Rectal smooth muscle tissue (tissue), 1 donor: ENCODE results near the gene SPRN.

Experiments used
- H3K27ac ChIP-seq: one replicate; pipeline ENCODE4 v1.7.0; 2013; ENCODE audit warnings: low read depth, low read length, inconsistent platforms
- H3K27me3 ChIP-seq: one replicate; pipeline ENCODE4 v1.7.0; 2013; ENCODE audit warnings: low read length; ENCODE audit not compliant: control insufficient read depth, insufficient read depth
- H3K36me3 ChIP-seq: one replicate; pipeline ENCODE4 v1.7.0; 2013; ENCODE audit warnings: low read length; ENCODE audit not compliant: control insufficient read depth, insufficient read depth
- H3K4me1 ChIP-seq: one replicate; pipeline ENCODE4 v1.7.0; 2013; ENCODE audit warnings: low read length; ENCODE audit not compliant: control insufficient read depth, insufficient read depth
- H3K4me3 ChIP-seq: one replicate; pipeline ENCODE4 v1.7.0; 2013; ENCODE audit warnings: low read length
- H3K9ac ChIP-seq: one replicate; pipeline ENCODE4 v1.7.0; 2013; ENCODE audit warnings: low read length

SPRN gene

GRCh38 chr10:133453516-133454203, 29.2 kb upstream of the SPRN start, which contains the start of gene SCART1:
TSS of gene SCART1 (plus strand) at chr10:133453945. CDS start at chr10:133453998, 53 bp downstream.
- Histone ChIP-seq H3K27ac (no peak within 1 kb of the TSS), H3K4me1 (no peaks in the 10 kb centered on the region), H3K27me3 (no peaks in the 10 kb centered on the region), H3K36me3 (no peaks in the 10 kb centered on the region), H3K9ac (no peak within 1 kb of the TSS), H3K4me3 (no peak within 1 kb of the TSS)

- Histone ChIP-seq H3K36me3 (no peaks in the 10 kb centered on the region), H3K27me3 (no peaks in the 10 kb centered on the region), H3K9ac (no peak overlapping the region), H3K4me1 (no peaks in the 10 kb centered on the region), H3K4me3 (no peak overlapping the region), H3K27ac (no peak overlapping the region)
These were observed 28.0 kb upstream of the SPRN start for GRCh38 chr10:133452453-133452852.

- Histone ChIP-seq H3K27me3 (no peaks in the 10 kb centered on the region), H3K4me3 (no peak overlapping the region), H3K36me3 (no peaks in the 10 kb centered on the region), H3K9ac (no peak overlapping the region), H3K4me1 (no peaks in the 10 kb centered on the region), H3K27ac (no peak overlapping the region)
These were observed 26.9 kb upstream of the SPRN start for GRCh38 chr10:133451346-133451745.

DNA sequence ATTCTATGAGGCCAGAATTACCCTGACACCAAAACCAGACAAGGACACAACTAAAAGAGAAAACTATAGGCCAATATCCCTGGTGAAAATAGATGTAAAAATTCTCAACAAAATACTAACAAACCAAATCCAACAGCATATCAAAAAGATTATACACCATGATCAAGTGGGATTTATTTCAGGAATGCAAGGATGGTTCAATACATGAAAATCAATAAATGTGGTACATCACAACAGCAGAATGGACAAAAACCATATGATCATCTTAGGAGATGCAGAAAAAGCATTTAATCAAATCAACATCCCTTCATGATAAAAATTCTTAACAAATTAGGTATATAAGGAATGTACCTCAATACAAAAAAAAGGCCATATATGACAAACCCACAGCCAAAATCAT, 23.7 kb upstream of the SPRN start:
- Histone ChIP-seq H3K4me1 (no peaks in the 10 kb centered on the region), H3K4me3 (no peak overlapping the region), H3K27me3 (no peaks in the 10 kb centered on the region), H3K9ac (no peak overlapping the region), H3K27ac (no peak overlapping the region), H3K36me3 (no peaks in the 10 kb centered on the region)

DNA sequence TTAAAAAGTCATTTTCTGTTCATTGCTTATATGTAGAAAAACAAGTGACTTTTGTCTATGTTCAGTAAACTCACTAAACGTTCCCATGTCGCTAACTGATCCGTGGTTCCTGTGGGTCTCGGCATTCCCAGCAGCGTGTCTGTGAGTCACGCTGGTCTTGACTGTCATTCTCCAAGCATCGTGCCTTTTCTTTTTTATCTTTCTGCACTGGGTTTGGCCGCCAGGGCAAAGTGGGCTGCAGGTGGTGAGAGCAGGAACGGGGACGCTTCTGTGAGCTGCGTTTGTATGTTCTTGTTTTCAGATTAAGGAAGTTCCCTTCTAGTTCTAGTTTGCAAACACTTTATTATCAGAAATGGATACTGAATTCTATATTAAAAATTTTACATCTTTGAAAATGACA, 22.6 kb upstream of the SPRN start:
- H3K27ac ChIP-seq = no peak overlapping the region
- H3K27me3 ChIP-seq = no peaks in the 10 kb centered on the region
- H3K36me3 ChIP-seq = no peaks in the 10 kb centered on the region
- no peak overlapping the region for H3K9ac ChIP-seq
- no peaks in the 10 kb centered on the region for H3K4me1 ChIP-seq
- no peak overlapping the region for H3K4me3 ChIP-seq

- no peaks in the 10 kb centered on the region for H3K4me1 ChIP-seq
- no peaks in the 10 kb centered on the region for H3K27me3 ChIP-seq
- H3K36me3 ChIP-seq = no peaks in the 10 kb centered on the region
- H3K4me3 ChIP-seq = no peak overlapping the region
- no peak overlapping the region for H3K27ac ChIP-seq
- H3K9ac ChIP-seq = no peak overlapping the region
These were observed 21.6 kb upstream of the SPRN start for GRCh38 chr10:133445751-133446708.

- Histone ChIP-seq H3K4me1 (no peaks in the 10 kb centered on the region), H3K9ac (no peak overlapping the region), H3K27me3 (no peaks in the 10 kb centered on the region), H3K27ac (no peak overlapping the region), H3K36me3 (no peaks in the 10 kb centered on the region), H3K4me3 (no peak overlapping the region)
These were observed 20.9 kb upstream of the SPRN start for GRCh38 chr10:133445268-133445732.

GRCh38 chr10:133444342-133445267, 20.2 kb upstream of the SPRN start:
- no peak overlapping the region for H3K4me3 ChIP-seq
- H3K27ac ChIP-seq = no peak overlapping the region
- no peaks in the 10 kb centered on the region for H3K27me3 ChIP-seq
- H3K4me1 ChIP-seq = no peaks in the 10 kb centered on the region
- no peaks in the 10 kb centered on the region for H3K36me3 ChIP-seq
- no peak overlapping the region for H3K9ac ChIP-seq

- H3K27ac ChIP-seq = no peak overlapping the region
- H3K4me3 ChIP-seq = no peak overlapping the region
These were observed 18.8 kb upstream of the SPRN start for GRCh38 chr10:133442967-133443924.

GRCh38 chr10:133442191-133442966, 18.0 kb upstream of the SPRN start:
- no peak overlapping the region for H3K27ac ChIP-seq
- no peak overlapping the region for H3K9ac ChIP-seq
- no peaks in the 10 kb centered on the region for H3K4me1 ChIP-seq
- no peaks in the 10 kb centered on the region for H3K36me3 ChIP-seq
- no peaks in the 10 kb centered on the region for H3K27me3 ChIP-seq
- no peak overlapping the region for H3K4me3 ChIP-seq

More at GRCh38 chr10:133442967-133443924, 18.8 kb upstream of the SPRN start:
- no peaks in the 10 kb centered on the region for H3K4me1 ChIP-seq
- no peaks in the 10 kb centered on the region for H3K36me3 ChIP-seq
- no peak overlapping the region for H3K9ac ChIP-seq
- H3K27me3 ChIP-seq = no peaks in the 10 kb centered on the region
